ENCODE results near the gene RGL3.

- TF ChIP-seq CTCF (conservative IDR thresholded peaks at IDR 0.05; ENCODE audit: low read depth, low read length) (no peak), CEBPB (IDR thresholded peaks at IDR 0.05; ENCODE audit: low read depth, low read length) (no peak), POLR2A (IDR thresholded peaks at IDR 0.05; ENCODE audit: low read depth, low read length) (no peak), USF2 (IDR thresholded peaks at IDR 0.05; ENCODE audit: low read depth, low read length) (no peak), RFX5 (IDR thresholded peaks at IDR 0.05; ENCODE audit: low read depth, low read length) (no peak), CHD1 (IDR thresholded peaks at IDR 0.05; ENCODE audit: low read depth, low read length) (no peak), MXI1 (IDR thresholded peaks at IDR 0.05; ENCODE audit: borderline replicate concordance, low read depth, low read length) (no peak), RCOR1 (IDR thresholded peaks at IDR 0.05; ENCODE audit: insufficient replicate concordance, low read length) (no peak), BHLHE40 (IDR thresholded peaks at IDR 0.05; ENCODE audit: low read depth, low read length) (no peak), RAD21 (IDR thresholded peaks at IDR 0.05; ENCODE audit: low read length) (peak; percentile 21; the same call in 1 of the 2 replicates), FOS (IDR thresholded peaks at IDR 0.05; ENCODE audit: low read depth, low read length) (no peak), MAFK (IDR thresholded peaks at IDR 0.05; ENCODE audit: low read depth, low read length) (no peak), SMC3 (IDR thresholded peaks at IDR 0.05; ENCODE audit: low read depth, low read length) (peak; percentile 20; the same call in 1 of the 2 replicates)
Observed at GRCh38 chr19:11405846-11406643, 13.1 kb downstream of the RGL3 start.

All from IMR-90 (cell line).